GM19372 (cell line): ENCODE results near the gene CHI3L2.
"Not testable (repeated sequence)": the region's sequence is repeated elsewhere in the genome, so short reads cannot be mapped to it uniquely, and the experiment has no call there.

Experiments
- ATAC-seq: cut with Tn5 transposase; IDR thresholded peaks from one replicate; pipeline ENCODE4 v1.9.1; 2021; ENCODE audit warnings: mild to moderate bottlenecking, low read depth, moderate library complexity; ENCODE audit not compliant: unreplicated experiment

The CHI3L2 gene

DNA sequence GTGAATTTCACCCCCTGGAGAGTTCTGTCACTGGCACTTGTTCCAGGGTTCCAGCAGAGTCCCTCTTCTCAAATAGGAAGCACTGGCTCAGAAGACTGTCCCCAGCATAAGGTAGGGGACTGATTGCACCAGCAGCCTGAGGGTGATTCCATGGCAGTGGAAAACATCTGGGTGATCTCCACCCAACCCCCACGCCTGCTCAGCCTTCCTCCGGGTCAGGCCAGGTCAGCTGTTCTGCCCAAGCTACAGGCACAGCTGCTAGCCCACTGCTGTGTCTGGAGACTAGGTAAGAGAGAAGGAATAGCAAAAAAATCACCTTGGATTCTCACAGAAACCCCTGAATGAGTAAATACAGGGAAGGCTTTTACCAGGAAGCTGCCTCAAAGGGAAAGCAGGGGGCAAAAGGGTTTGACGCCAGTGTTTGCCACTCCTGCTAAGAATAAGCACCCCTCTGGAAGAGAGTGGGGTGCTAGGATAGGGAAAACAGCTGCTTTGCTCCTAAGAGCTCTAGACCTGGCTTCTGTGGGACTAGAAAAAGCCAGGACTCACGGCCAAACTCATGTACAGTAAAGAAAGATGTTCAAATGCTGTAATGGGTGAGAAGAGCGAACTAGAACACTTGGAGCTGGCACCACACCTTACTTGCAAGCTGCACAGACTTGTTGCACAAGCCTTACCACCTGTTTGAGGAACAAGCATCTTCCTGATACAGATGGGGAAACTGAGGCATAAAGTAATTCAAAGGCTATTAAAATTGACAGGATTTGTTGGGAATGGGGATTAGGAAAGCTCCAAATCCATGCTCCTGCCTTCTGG, 26.0 kb upstream of the CHI3L2 start:
- ATAC-seq: no peak

DNA sequence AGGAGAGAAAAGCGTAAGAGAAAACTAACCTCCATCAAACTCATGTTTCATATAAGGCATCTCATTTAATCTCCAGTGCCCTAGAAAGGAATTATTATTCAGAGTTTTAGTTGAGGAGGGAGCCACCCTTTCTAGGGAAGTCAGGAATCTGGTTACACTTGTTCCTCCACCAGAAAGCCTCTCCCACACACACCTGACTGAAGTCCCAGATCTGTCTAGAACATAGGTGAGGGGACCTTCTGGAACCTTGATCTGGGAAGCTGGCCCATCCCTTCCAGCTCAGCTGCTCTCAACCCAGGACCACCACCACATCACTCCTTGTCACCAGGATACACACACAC, 25.2 kb upstream of the CHI3L2 start:
- no peak for ATAC-seq

DNA sequence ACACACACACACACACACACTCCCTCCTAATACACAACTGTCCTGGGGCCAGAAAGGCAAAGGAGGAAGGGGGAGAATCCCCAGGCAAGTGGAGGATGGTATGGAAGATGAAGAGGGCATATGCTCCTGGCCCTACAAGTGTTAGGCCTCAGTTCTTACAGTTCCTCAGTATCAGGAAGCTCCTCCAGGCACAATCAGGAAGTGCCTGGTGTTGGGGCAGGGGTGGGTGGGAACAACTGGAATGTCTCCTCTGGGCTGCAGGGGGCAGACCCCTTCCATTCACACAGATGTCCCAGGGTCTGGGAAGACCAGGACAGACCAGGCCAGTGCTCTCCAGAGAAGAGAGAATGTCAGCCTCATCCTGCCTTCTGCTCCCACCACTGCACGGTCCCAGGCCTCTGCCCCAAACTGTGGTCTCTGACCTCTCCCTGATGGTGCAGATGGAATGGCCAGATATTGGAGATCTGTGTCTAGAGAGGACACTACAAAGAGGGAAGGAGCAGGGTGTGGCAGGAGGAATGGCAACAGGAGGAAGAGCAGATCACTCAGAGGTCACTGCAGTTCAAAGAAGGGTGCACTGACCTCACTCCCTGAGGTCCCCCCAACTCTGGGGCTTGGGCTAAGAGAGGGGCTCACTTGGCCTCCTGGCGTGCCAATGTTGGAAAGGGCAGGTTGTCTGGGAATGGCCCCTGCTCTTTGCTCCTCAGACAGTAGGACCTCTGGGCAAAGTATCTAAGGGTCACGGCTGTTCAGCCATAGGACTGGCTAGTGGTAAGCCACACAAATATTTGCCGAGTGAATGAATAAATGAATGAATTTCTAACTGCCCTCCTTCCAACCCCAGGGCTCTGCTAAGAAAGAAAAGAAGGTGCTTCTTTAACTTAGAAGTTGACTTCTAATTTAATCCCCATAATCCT, 24.5 kb upstream of the CHI3L2 start:
- no peak for ATAC-seq

DNA sequence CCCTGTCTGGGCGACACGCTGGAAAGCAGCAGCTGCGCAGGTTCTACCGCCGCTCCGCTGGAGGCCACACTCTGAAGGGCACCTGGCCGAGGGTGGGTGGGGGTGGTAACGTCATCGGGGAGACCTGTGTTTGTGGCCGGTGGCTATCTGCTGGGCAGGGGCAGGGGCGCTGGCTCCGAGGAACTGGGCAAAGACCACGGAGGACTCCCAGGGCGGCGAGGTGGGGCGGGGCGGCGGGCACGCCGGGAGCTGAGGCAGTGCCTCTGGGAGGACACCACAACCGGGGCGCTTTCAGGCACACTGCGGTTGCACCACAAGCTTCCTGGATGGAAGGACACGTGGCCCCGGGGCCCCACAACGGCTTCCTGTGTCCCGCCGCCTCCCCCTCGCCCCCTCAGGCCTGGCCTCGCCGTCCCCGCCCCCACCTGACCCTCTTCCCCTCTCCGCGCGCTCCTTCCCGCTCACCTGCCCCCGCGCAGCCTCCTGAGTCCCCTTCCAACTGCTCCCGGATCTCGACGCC, 23.8 kb upstream of the CHI3L2 start:
- peak; percentile 46 for ATAC-seq

DNA sequence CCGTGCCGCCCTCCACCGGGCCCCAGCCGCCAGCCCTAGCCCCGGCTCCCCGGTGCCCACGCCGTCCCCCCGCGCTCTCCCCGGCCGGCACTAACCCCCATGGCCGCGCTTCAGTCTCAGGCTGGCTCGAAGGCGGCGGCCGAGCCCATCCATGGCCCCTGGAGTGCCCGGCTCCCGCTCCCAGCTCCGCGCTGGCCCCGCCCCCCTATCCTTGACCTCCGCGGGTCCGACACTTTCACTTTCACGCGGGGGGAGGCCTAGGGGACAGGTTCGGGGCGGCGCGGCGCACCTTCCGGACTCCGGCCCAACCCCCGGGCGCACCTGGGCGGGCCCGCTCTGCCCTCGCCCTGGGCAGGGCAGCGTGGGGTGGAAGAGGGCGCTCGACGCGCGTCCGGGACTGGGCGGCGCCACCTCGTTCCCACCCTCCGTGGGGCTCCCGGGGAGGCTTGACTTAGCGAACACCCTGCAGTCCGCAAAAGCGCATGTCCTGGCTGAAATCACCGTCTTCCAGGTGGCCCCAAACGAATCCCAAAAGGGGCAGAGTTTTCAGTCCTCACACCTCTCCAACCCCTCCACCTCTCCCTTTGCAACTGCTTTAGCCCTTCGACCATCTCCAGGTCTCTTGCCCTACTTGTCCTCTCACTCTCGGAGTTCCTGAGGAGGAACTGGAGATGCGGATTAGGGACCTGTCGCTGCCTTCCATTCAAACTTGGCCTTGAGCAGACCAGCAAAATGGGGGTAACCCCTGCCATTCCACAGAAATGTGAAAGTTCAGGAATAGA, 23.1 kb upstream of the CHI3L2 start:
- peak; percentile 71 for ATAC-seq

DNA sequence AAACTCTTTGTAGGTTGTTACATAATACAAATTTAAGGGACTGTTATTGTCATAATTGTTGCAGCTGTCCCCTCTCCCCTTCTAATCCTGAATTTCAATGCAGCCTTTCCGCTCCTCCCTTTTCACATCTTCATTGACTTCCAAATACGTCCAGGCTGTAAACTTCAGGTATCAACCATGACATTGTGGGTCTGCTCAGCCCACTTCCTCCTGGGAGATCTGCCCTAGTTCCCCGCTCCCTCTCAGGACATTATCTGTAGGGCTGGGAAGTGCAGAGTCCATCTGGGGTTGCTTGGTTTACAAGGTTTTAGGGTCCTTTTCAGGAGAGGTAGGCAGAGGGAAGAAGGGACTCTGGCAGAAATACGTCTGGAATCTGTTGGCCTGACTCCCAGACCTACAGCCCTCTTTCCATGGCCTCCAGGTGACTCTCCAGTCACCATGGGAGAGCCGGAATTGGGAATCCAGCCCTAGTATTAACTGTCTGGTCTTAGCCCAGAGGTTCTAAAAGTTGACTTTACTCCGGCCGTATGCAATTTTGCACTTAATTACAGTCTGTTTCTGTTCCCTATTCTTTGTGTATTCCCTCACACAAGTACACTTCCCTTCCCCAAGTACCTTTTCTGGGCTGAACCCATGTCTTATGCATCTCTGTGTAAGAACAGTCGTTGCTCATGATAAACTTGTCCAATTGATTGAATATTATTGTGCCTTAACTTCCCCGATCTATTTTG, 22.4 kb upstream of the CHI3L2 start:
- no peak for ATAC-seq

DNA sequence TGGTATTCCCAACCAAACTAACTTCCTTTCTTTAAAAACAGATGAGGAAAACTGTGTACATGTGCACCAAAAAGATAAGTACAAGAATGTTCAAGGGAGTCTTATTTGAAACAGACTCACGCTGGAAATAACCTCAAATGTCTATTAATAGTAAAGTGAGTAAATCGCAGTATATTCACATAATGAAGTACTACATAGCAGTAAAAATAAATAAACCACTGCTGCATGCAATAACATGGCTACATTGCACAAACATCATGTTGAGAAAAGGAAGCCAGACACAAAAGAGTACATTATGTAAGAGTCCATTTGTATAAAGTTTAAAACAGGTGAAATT, 21.8 kb upstream of the CHI3L2 start:
- no peak for ATAC-seq

DNA sequence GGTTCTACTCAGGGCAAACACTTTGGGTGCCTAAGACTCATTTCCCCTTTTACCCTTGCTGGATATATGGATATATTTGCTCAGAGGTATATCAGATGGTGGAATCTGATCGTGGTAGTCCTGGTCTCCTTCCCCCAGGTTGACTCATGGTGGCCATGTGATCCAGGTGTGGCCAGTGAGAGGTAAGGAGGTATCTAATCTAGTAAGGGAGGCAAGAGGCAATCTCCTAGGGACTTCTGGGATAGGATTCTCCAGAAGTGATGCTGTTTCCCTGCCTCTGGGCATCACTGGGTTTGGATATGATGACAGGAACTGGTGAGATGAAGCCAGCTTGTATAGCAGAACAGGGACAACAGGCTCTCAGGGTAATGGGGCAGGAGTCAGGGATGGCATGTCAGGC, 18.6 kb upstream of the CHI3L2 start:
- no peak for ATAC-seq

DNA sequence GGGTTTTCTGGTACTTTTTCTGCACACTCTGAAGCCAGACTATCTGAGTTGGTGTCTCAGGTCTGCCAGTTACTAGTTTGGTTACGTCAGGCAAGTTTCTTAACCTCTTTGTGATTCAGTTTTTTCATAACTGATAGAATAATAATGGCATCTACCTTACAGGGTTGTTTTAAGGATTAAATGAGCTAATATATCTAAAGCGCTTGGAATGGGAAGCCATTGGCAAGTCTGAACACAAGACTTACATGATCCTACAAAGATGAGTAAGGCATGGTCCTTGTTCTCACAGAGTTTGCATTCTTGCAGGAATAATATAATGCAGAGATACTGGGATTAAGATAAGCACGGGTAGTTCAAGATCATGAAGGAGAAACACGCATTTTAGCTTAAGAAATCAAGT, 17.9 kb upstream of the CHI3L2 start:
- ATAC-seq: no peak

DNA sequence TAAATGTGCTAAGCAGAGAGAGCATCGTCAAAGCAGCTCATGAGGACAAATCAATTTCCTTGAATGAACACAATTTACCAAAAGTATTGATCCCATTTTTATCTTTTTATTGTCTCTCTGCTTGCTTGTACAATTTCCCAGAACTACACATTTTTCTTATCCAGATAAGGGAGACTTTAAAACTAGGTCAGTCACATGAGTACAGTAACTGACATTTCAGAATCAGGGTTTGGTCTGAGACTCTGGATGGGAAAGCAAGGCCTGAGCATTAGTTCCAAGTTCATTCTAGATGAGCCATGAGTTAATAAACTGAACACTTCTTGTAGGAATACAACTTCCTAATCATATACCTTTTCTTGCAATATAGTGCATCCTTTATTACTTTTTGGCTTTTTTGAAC, 15.6 kb upstream of the CHI3L2 start:
- no peak for ATAC-seq

DNA sequence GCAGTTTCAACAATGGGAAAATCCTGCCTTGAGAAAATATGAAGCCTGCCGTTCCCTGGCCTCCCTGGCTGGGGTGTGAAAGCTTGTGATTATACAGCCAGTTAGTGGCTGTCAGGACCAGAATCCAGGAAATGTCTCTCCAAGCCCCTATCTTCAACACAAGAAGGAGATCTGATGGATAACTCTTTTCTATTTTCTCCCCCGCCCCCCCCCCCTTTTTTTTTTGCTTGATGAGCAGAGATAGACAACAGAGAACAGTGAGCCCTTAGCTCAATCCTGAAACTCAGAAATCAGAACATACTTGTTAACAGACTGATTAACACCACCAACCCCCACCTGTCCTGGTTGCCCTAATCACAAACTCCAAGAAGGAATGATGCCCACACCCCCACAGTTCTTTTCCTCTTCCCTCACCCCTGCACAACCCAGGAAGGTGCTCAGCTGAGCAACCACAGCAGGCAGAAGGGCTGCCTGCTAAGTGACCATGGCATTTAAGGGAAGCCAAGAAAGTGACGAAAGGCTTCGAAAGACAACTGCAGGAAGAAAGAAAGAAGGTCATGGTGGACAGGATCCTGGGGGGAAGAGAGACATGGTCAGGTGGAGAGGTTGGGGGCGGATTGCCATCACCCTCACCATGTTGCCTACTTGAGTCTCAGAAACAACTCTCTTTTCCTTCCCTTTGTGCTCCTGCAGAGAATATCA, 14.7 kb upstream of the CHI3L2 start:
- no peak for ATAC-seq

DNA sequence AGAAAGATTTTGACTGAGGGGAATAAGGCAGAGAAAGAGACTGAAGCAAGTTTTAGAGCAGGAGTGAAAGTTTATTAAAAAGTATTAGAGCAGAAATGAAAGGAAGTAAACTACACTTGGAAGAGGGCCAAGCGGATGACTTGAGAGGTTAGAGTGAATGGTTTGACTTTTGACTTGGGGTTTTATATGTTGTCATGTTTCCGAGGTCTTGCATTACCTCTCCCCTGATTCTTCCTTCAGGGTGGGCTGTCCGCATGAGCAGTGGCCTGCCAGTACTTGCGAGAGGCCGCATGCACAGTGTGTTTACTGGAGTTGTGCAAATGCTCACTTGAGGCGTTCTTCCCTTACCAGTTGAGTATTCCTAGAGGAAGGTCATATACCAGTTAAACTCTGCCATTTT, 14.1 kb upstream of the CHI3L2 start:
- no peak for ATAC-seq

DNA sequence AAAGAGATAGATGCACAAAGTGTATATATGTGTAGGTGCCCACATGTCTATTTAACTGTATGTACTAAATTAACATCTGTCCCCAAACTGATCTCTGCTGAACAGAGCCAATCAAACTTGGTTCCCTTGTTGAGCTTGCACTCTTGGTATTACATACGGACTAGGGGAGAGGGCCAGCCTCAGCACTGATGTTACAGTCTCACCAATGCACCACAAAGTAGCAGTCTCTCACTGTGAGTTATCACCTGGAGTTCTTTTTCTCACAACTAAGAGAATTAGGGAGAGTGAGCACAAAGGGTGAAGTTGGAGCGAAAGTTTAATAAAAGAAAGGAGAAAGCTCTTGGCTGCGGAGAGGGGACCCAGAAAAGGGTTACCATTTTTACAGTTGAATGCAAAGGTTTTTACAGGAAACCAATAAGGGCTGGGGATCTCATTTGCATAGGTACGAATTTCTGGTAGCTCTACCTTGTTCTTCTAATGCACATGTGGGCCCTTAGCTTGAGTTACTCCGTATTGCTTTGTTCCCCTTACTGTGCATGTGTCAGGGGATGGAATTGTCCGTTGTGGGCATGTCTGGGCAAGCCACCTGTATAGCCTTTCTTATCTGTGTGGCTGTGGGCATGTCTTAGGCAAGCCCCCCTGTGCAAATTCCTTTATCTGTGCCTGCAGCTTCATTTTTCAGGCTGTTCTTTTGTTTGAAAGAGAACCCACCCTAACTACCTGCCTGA, 13.3 kb upstream of the CHI3L2 start:
- ATAC-seq: no peak

DNA sequence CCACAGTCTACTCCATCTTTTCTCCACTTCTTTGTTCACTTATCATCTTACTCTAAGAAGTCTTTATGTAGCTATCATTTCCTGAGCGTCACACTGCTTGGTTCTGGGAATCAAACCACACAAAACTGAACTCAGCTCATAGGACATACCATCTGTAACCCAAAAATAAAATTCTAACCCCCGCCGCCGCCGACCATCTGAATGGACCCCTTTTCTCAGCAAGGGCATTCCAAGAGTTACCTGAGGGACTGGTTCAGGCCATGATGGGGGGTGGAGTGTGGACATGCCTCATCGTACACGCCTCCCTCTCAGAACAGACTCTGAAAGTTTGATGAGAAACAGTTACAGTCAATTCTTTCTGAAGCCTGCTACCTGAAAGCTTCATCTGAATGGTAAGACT, 12.6 kb upstream of the CHI3L2 start:
- ATAC-seq: no peak

DNA sequence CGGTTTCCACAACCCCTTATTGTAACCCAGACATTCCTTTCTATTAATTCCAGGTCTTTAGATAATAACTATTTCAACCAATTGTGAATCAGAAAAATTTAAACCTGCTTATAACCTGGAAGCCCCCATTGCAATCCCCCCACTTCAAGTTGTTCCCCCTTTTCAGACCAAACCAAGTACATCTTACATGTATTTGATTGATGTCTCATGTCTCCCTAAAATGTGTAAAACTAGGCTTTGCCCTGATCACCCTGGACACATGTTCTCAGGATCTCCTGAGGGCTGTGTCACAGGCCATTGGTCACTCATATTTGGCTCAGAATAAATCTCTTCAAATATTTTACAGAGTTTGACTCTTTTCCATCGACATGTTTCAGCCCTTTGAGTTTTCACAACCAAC, 12.2 kb upstream of the CHI3L2 start:
- ATAC-seq: not testable (repeated sequence)

DNA sequence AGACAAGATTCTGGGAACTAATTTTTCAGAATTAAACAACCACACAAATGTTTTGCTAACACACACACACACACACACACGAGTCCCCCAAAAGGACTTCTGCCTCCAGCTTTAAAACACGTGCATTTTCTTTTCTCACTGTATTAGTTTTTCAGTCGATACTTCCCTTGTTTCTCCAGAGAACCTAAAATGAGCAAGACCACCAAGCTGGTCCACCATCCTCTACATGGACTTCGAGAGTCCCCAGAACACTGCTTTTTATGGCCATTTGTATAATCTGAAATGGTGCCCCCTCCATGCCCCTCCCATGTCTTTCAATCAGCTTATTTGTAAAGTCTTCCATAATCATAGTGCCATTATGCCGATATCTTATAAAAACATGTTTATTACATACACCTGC, 10.8 kb upstream of the CHI3L2 start:
- ATAC-seq: no peak

DNA sequence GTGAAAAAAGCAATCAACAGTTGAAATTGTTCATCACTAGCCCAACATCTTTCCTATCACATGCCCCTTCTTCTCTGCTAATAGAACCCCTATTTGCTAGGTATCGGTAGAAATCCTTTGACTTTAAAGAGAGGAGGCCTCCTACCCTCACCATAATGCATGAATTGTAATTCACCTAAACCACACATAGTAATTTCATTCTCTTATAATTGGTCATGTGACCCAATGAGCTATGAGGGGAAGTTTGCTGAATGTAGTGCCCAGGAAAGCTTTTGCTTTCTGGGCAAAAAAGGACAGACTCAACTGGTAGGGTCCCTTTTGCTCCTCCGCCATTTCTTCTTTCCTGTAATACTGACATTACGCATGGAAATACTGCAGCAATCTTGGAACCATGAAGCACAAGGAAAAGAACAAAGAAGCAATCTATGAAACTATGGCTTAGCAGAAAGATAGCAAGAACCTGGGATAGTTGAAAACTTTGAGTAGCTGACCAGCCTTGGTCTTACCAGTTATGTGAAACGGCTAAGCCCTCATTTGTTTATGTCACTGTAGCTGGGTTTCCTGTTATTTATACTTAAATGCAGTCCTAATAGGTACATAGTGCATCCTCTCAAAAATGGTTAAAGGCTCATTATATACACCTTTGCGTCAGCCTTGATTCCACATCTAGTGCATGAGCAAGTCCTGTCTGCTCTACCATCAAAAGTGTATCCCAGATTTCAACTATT, 10.2 kb upstream of the CHI3L2 start:
- no peak for ATAC-seq
